Activated CD8-positive, alpha-beta memory T cell treated with anti-CD3 and anti-CD28 coated beads, Interleukin-2, amount 50 U/mL, for 1 hour (primary cell): Measurements from ENCODE around the gene SPINT4.
"Not testable (repeated sequence)": the region's sequence is repeated elsewhere in the genome, so short reads cannot be mapped to it uniquely, and the experiment has no call there.

Experiments
- DNase-seq: peaks from one replicate; pipeline ENCODE4 v3.0.0-alpha.2; 2020; ENCODE audit errors: extremely low read depth

Gene SPINT4

GRCh38 chr20:45722047-45722446, at the start of gene SPINT4:
Gene SPINT4, plus strand, starts transcription at chr20:45722347. Its CDS starts 21 bp downstream, at chr20:45722368.
- DNase-seq: no peak

- no peak for DNase-seq
Measured at GRCh38 chr20:45672765-45673164, 49.4 kb upstream of the SPINT4 start.

GRCh38 chr20:45679650-45680049, 42.5 kb upstream of the SPINT4 start:
- DNase-seq: no peak

- no peak for DNase-seq
Measured at GRCh38 chr20:45685896-45686295, 36.3 kb upstream of the SPINT4 start.

DNA sequence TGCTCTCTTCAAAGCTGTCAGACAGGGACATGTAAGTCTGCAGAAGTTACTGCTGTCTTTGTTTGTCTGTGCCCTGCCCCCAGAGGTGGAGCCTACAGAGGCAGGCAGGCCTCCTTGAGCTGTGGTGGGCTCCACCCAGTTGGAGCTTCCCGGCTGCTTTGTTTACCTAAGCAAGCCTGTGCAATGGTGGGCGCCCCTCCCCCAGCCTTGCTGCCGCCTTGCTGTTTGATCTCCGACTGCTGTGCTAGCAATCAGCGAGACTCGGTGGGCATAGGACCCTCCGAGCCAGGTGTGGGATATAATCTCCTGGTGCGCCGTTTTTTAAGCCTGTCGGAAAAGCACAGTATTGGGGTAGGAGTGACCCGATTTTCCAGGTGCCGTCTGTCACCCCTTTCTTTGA, 28.8 kb upstream of the SPINT4 start:
- not testable (repeated sequence) for DNase-seq

- no peak for DNase-seq
Measured at GRCh38 chr20:45695496-45695895, 26.7 kb upstream of the SPINT4 start.

DNA sequence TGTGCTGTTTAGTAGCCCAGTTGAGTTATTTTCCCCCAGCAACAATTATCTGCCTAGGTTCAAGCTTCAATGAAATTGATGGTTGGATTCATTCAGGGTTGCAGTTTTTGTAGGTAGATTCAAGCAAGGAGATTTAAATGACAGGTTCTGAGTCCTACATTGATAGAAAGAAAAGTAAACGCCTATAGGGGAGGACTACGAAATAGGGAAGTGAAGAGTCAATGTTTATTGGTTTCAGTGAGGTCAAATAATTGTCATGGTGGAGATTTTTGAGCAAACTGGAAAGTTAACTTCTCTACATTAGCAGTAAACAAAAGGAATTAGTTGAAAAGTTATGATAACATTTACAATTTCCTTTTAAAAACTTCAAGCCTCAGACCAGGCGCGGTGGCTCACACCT, 21.0 kb upstream of the SPINT4 start:
- DNase-seq: no peak

GRCh38 chr20:45701873-45702272, 20.3 kb upstream of the SPINT4 start, which contains the start of gene WFDC13:
Gene WFDC13, plus strand, starts transcription at chr20:45702038. Its CDS starts 86 bp downstream, at chr20:45702124.
- DNase-seq: no peak

- DNase-seq: no peak
Measured at GRCh38 chr20:45704969-45705637, 17.0 kb upstream of the SPINT4 start, which contains the start of gene WFDC10B. Gene WFDC10B, minus strand, starts transcription at chr20:45705019. Its CDS starts 19,027 bp downstream, at chr20:45685992.

GRCh38 chr20:45716141-45716688, 5.9 kb upstream of the SPINT4 start:
- not testable (repeated sequence) for DNase-seq

DNA sequence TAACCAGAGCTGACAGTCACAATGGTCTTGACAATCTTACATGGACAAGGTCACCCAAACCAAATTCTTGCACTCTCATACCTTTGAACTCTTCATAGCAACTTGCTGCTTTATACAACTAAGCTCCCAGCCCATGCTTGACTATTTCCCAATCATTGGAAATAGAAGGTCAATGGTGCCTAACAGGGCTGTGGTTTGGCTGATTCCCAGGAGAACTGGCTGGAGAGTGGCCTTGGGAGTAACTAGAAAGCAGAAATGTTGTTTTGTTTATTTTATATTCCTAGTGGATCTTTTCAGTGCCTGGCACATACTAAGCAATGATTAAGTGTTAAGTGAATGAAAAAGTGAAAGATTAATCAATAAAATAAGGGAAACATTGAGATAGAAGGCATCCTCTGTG, 3.0 kb downstream of the SPINT4 start:
- no peak for DNase-seq

- DNase-seq: no peak
Measured at GRCh38 chr20:45727044-45727443, 4.9 kb downstream of the SPINT4 start.

DNA sequence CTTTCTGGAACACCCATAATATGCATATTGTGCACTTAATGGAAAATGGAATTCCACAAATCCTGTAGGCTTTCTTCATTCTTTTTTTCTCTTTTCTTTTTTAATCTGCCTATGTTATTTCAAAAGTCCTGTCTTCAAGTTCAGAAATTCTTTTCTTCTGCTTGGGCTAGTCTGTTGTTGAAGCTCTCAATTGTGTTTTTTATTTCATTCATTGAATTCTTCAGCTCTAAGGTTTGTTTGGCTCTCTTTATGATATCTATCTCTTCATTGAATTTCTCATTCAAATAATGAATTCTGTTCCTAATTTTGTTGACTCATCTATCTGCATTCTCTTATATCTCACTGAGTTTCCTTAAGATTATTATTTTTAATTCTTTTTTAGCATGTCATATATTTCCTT, 10.1 kb downstream of the SPINT4 start:
- no peak for DNase-seq

DNA sequence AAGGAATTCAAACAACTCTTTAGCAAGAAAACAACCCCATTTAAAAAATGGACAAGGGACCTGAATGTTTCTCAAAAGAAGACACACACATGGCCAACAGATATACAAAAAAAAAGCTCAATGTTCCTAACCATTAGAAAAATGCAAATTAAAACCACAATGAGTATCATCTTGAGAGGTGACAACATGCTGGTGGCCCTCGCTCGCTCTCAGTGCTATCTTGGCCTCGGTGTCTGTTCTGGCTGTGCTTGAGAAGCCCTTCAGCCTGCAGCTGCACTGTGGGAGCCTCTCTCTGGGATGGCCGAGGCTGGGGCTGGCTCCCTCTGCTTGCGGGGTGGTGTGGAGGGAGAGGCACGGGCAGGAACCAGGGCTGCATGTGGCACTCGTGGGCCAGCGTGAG, 13.4 kb downstream of the SPINT4 start:
- no peak for DNase-seq

- no peak for DNase-seq
Measured at GRCh38 chr20:45735988-45736387, 13.8 kb downstream of the SPINT4 start.

GRCh38 chr20:45742596-45742995, 20.4 kb downstream of the SPINT4 start:
- no peak for DNase-seq

GRCh38 chr20:45745015-45745414, 22.9 kb downstream of the SPINT4 start:
- no peak for DNase-seq

DNA sequence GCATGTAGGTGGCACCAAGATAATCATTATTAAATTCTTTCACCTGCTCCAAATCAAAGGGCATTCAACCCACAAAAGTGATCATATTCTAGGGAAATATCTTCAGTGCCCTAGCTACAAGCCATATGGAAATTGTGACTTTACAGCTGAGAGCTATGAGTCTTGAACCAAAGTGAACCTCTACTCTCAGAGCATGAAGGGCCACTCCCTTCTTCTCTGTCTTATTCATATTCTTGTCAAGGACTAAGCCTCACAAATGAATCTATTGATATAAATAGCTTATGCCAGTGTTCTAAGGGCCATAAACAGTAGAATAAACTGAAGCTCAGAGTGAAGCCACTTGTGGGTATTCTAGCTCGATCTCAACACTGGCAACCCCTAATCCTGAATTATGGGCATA, 29.6 kb downstream of the SPINT4 start:
- DNase-seq: no peak

DNA sequence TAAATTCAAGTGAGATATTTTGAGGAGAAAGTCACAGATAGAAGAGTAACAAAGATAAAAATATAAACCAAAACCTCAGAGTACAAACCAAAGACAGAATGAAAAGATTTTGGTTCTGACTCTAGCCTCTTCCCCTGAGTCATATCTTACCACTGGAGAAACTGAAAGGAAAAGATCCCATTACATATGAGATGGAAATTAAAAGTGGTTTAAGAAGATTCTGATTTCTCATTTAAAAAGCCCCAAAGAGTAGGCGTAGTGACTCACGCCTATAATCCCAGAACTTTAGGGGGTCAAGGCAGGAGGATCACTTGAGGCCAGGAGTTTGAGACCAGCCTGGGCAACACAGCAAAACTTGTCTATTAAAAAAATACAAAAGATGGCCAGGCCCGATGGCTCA, 30.6 kb downstream of the SPINT4 start:
- DNase-seq: no peak

DNA sequence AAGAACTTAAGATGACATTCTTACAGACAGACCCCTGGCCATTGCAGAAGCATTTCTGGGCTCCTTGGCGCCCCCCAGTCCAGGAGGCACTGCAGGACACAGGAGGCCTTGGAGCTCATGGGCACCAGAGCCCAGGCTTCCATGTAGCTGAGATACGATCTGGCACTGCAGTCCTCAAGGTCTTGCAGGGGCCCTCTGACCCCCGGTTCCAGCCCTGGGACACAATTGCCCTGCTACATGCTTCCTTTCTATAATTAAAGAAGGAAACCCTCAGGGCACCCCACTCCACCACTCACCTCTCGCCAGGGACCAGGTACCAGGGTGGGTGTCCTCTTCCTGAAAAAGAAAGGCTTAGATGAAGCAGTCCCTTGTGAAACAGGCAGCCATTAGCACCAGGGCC, 35.9 kb downstream of the SPINT4 start:
- no peak for DNase-seq

- DNase-seq: not testable (repeated sequence)
Measured at GRCh38 chr20:45759921-45760320, 37.8 kb downstream of the SPINT4 start.

DNA sequence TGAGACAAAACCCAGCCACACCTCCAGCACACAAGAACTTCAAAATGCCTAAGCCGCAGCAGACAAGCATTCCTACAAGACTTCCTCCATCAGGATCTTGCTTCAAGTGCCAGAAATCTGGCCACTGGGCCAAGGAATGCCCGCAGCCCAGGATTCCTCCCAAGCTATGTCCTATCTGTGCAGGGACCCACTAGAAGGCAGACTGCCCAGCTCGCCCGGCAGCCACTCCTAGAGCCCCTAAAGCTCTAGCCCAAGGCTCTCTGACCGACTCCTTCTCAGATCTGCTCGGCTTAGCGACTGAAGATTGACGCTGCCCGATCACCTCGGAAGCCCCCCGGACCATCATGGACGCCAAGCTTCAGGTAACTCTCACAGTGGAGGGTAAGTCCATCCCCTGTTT, 39.8 kb downstream of the SPINT4 start:
- DNase-seq: not testable (repeated sequence)

DNA sequence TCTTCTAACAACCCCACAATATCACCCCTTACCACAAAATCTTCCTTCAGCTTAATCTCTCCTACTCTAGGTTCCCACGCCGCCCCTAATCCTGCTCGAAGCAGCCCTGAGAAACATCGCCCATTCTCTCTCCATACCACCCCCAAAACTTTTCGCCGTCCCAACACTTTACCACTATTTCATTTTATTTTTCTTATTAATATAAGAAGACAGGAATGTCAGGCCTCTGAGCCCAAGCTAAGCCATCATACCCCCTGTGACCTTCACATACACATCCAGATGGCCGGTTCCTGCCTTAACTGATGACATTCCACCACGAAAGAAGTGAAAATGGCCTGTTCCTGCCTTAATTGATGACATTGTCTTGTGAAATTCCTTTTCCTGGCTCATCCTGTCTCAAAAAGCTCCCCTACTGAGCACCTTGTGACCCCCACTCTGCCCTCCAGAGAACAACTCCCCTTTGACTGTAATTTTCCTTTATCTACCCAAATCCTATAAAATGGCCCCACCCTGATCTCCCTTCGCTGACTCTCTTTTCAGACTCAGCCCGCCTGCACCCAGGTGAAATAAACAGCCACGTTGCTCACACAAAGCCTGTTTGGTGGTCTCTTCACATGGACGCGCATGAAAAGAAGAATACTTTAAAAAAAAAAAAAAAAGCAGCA, 42.6 kb downstream of the SPINT4 start:
- DNase-seq: not testable (repeated sequence)
